Suppressor macrophage treated with lipopolysaccharide for 1 hour (primary cell): ENCODE data around the gene SELPLG.
"Not testable (repeated sequence)": the region's sequence is repeated elsewhere in the genome, so short reads cannot be mapped to it uniquely, and the experiment has no call there.

Experiments
- DNase-seq, 3 donors: peaks; one replicate each; pipeline ENCODE4 v3.0.0-alpha.2; 2020 to 2022

Gene SELPLG

DNA sequence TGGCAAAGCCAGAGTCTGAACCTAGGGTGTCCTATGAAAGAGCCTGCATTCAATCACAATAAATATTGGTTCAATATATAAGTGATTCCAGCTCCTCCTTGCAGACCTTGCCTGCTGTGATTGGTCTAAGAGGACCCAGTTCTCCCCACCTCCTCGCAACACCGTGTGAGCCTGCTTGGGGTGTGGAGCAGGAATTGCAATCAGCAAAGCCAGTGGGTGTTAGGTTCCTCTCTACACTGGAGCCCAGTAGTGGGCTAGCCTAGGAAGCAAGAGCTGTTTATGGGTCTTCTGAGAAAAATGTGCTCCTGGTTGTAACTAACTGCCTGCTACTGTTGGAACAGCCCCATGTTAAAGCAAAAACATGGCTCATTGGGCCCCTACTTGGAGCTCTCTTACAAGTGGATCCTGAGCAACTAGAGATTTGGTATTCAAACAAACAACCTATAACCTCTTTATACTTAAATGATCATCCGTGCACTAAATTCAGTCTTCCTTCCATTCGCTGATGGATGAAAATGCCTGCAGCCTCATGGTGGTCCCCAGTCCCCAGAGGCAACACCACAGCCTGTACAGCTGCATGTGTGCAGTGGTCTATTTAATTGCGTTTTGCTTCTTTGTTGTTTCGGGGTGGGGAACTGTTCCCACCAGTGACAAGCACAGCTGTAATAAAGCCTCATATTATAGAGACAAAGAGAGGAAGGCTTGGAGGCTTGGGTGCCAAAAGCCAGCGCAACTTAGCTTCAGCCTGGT, 3.7 kb upstream of the SELPLG start:
- DNase-seq = peak; percentile 44 to 58 (median 56)

DNA sequence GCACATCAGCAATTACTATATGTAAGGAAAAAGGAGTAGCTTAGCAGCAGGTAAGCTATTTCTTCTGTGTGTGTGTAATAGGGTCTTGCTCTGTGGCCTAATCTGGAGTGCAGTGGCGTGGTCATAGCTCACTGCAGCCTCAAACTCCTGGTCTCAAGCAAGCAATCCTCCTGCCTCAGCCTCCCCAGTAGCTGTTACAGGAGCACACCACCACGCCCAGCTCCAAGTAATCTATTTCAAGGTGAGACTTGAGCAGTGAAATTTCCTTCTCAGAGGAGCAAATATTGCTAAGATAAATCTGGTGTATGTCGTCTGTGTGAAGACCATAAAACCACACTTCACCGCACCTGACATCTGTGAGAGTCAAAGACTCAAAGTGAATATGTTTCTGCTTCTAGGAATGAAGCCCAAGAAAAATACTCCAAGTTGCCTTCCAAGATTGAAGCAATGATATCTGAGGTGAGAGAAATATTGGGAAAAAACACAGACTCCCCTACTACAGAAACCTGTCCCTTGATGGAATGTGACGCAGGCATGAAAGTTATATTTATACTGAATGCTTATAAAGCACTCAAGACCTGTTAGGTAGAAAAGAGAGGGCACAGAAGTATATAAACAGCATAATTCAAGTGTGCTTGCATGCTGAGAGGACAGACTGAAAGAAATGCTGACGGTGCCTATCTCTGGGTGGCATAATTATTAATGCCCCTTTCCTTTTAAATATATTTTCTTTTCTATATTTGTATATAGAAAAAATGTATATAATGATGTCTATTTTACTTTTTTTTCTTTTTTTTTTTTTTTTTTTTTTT, 2.5 kb upstream of the SELPLG start:
- DNase-seq = no peak

DNA sequence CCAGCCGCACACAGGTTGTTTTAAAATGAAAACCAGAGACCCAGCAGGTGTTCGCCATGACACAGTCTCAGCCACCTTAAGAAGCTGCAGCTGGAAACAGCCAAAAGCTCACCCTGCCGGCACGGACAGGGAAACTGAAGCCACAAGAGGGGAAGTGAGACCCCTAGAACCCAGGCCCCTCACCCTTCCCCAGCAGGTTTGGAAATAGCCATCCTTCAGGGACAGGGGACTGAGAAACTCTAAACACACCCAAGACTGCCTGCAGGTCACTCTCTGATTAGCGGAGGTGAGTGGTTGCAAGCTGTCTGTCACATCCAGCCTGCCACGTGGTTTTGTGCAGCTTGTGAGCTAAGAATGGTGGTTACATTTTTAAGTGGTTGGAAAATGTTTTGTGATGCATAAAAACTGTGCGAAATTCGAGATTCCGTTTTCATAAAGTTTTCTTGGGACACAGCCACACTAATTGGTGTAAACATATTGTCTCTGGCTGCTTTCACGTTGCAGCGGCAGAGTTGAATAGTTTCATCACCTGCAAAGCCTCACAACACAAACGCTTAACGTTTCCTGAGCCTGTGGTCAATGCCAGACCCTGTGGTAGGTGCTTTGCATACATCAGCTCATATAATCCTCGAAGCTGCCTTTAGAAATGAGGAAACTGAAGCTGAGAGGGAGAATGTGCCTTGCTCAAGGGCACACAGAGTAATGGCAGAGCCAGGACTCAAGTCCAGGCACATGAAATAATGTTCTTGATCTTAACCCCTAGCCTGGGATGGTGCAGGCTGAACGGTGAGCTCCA, 1.7 kb upstream of the SELPLG start:
- DNase-seq = peak; percentile 50 to 60 (median 50)

DNA sequence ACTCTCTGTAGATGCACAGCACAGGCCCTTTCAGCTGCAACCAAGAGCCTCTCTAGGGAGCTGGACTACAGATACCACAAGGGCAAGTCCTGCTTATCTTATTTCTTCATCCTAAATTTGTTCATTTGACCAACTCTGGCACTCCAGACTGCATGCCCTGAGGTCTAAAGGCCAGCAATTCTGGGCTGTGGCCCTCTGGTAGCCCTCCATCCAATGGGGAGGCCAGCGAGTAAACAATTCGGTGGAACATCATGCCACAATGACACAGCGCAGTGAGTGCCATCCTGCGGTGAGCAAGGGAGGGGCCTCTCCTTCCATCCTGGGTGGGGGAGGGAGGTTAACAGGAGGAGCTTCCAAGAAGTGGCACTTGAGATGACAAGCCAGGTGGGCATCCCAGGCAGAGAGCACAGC, 652 bp upstream of the SELPLG start:
- DNase-seq = peak in 2 of 3 donors; percentile 45 to 58

DNA sequence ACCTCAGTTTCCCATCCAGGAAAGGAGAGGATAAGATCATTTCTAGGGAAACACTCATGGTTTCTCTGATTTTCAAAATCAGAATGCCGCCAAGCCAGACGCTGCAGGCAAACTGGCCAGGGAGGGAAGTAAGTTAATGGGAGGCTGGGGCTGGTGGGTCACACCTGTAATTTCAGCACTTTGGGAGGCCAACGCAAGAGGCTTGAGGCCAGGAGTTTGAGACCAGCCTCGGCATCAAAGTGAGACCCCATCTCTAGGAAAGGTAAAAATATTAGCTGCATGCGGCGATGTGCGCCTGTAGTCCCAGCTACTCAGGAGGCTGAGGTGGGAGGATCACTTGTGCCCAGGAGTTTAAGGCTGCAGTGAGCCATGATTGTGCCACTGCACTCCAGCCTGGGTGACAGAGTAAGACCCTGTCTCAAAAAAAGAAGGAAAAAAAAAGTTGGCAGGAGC, 587 bp downstream of the SELPLG start:
- no peak for DNase-seq

DNA sequence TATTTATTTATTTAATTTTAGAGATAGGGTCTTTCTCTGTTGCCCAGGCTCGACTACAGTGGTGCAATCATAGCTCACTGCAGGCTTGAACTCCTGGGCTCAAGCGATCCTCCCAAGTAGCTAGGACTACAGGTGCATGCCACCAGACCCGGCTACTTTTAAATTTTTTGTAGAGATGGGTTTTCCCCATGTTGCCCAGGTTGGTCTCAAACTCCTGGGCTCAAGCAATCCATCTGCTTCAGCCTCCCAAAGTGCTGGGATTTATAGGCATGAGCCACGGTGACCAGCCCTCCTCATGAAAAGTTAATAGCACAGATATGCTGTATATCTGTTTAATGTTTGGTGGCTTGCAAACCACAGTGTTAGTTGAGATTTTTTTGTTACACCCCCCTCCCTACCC, 2.4 kb downstream of the SELPLG start:
- DNase-seq = not testable (repeated sequence)

DNA sequence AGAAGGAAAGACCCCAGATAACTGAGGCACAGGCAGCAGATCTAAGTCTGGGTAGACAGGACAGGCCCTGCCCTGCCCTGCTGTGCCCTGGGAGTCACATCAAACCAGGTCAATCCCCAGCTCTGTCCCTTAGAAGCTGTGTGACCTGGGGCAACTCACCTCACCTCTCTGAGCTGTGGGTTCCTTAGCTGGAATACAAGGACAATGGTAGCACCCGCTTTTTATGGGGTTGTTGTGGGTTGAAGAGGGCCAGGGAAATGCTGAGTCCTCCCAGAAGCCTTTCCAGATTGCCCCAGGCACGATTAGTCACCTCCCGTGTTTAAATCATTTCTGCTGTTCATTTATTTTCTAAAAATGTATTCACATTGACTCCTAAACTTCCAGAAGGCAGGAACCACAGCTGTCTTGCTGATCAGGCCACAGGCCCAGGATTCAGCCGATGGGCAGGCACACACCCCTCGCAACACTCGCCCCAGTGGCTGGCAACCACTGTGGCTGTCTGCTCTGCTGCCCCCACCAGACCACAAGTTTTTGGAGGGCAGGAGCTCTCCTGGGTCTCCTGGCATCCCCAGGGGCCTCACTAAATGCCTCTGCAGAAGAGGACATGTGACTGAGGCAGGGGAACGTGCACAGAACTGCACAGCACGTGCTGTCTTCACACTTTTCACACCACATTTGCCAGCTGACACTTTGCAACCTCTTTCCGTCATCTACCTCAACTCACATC, 3.0 kb downstream of the SELPLG start:
- DNase-seq = peak; percentile 55 to 67 (median 63)

DNA sequence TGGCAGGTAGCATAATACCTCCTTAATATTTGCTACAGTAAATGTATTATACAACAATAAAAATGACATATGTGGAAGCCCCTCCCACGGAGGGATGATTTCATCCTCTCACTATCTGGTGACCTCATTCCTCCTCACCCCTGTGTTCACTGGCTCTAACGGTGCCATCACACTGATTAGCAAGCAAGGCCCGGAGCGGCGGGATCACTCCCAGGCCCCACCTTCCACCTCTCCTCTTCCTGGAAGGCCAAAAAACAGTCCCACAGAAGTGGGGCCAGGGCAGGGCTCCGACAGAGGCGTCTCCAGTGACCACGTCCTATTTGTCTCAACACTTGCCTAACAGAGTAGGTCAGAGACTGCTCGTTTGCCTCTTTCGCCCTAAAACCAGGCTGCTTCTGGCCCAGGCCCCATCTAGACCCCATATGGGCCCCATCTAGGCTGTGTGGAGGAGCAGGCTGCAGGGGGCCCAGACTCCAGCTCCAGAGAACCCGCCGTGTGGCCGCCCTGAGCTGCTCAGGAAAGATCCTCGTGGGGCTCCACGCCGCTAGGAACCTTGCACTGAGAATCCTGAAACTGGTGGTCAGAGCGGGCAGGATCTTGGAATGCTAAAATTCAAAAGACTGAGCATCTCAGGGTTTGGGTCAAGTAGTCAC, 3.7 kb downstream of the SELPLG start:
- DNase-seq = peak; percentile 89 to 96 (median 90)

DNA sequence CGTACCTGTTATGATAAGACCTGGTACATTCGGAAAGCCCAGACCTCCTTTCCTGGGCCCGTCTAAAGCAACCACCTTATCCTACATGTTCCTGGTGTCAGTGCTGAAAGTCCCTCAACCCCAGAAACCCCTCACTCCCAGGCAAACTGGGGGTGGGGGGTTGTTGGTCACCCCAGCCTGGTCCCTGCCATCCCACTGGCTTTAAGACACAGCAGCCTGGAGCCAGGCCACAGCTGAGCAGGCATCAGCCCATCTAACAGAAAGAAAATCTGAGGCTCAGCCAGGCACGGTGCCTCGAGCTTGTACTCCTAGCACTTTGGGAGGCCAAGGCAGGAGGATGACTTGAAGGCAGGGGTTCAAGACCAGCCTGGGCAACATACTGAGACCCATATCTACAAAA, 4.5 kb downstream of the SELPLG start:
- no peak for DNase-seq

DNA sequence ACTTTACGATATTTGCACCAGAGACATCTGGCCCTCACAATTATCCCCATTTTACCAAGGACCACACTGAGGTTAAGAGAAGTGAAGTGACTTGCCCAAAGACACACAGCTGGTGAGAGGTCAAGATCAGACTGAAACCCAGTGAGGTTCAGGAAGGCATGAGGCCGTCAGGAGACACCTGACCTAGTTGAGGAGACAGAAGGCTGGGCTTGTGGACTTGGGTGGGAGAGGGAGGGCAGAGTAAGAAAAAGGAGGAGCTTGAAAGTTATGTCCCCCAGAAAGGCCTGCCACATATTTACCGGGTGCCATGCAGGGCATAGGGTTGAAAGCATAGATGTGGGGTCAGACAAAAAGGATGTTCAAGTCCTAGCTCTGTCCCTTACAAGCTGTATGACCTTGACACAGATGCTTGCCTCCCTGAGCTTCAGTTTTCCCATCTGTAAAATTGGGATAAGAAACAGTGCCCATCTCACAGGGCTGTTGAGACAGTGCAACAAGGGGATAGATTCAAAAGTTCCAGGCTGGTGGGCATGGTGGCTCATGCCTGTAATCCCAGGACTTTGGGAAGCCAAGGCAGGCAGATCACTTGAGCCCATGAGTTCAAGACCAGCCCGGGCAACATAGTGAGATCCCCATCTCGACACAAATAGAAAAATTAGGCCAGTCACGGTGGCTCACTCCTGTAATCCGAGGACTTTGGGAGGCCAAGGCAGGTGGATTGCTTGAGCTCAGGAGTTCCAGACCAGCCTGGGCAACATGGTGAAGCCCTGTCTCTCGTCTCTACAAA, 6.4 kb downstream of the SELPLG start:
- DNase-seq = no peak

DNA sequence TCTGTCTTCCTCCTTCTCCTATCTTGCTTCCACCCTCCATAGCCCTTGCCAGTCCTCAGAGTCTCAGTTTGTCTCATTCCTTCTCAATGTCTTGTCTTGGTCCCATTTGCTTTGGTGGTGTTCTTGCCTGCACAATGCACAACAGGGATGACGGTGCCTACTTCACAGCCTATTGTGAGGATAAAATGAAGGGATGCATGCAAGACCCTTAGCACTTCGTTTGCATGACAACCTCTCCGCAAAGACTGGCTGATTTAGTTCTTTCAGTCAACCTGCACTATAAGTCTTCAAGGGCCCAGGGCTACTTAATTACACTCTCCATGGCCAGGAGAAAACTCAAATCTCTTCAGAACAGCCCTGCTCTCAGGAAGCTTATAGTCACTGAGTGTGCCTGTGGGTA, 8.5 kb downstream of the SELPLG start:
- DNase-seq = no peak

DNA sequence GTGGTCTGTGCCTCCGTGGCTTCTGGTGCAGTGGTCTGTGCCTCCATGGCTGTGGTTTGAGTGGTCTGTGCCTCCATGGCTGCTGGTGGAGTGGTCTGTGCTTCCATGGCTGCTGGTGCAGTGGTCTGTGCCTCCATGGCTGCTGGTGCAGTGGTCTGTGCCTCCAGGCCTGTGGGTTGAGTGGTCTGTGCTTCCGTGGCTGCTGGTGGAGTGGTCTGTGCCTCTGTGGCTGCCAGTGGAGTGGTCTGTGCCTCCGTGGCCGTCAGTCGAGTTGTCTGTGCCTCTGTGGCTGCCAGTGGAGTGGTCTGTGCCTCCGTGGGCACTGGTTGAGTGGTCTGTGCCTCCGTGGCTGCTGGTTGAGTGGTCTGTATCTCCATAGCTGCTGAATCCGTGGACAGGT, 10.1 kb downstream of the SELPLG start:
- no peak for DNase-seq

DNA sequence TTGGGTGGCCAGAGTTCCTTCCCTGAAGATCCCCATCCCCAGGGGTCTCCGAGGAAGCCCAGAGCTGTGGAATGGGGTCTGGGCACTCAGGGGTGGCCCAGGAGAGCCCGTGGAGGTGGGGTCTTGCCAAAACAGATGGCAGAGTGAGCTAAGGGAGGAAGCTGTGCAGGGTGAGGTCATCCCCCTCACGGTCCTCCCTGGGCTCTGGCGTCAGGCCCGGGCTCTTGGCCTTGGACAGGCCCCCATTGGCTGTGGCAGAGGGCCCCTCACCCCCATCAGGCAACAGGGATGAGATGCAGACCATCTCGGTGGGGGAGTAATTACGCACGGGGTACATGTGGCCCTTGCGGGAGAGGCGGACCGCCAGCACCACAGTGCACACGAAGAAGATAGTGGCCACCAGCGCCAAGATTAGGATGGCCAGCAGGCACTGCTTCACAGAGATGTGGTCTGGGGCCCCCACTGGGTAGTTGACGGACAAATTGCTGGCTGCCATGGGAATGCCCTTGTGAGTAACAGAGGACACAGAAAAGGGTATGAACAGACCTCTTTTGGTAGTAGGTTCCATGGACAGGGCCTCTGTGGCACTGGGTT, 10.7 kb downstream of the SELPLG start:
- DNase-seq = no peak

DNA sequence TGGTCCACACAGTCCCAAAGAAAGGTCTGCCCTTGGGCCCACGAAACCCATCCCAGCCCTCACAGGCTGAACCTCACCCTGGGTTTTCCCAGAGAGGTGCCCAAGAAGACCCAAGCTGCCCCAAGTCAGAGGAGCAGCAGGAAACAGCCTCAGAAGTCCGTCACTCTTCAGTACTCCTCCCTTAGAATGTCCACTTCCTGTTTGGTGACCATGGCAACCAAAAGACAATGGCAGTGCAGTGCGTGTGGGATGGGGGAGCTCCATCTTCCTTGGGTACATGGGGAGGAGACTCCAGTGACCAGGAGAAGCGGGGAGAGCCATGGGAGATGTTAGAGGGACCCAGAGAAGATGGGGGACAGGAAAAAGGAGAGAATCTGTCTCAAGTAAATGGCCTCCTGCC, 11.3 kb downstream of the SELPLG start:
- peak; percentile 69 to 77 (median 70) for DNase-seq

DNA sequence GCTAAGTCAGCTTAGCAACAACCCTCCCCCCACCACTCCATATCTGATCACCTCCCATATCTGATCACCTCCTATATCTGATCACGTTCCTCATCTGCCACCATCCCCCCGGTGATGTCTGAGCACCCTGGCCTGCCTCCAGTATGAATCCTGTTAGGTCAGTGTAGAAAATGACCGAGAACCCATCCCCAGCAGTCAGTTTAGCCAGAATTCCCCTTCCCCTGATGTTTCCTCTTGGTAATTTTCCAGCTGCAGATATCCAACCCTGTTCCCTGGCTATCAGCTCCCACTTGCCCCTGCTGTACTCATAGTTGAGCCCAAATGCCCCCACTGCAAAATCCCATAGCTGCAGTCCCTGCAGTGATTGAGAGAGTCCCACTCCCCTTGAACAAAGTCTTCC, 12.5 kb downstream of the SELPLG start:
- no peak for DNase-seq

DNA sequence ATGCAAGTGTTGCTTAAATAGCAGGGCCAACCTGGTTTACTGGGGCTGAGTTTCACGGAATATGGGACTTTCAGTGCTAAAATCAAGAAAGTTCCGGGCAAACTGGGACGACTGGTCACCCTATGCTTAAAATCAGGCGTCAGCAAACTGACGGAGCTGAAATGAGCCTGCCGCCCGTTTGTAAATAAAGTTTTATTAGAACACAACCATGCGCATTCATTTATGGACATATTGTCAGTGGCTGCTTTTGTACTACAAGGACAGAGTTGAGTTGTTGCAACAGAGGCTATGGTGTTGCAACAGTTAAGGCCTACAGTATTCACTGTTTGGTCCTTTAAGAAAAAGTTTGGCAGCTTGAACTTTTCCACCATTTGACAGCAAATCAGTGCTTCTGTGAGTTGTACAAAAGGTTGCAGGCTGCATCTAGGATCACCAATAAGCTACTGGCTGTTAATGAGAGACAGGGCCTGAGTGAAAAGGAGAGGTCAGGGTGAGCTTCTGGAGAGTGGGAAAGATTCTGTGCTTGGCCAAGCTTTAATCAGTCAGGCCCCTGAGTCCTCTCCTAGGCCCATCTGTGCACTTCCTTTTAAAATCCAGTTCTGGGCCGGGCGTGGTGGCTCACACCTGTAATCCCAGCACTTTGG, 13.3 kb downstream of the SELPLG start:
- DNase-seq = peak; percentile 51 to 61 (median 56)

DNA sequence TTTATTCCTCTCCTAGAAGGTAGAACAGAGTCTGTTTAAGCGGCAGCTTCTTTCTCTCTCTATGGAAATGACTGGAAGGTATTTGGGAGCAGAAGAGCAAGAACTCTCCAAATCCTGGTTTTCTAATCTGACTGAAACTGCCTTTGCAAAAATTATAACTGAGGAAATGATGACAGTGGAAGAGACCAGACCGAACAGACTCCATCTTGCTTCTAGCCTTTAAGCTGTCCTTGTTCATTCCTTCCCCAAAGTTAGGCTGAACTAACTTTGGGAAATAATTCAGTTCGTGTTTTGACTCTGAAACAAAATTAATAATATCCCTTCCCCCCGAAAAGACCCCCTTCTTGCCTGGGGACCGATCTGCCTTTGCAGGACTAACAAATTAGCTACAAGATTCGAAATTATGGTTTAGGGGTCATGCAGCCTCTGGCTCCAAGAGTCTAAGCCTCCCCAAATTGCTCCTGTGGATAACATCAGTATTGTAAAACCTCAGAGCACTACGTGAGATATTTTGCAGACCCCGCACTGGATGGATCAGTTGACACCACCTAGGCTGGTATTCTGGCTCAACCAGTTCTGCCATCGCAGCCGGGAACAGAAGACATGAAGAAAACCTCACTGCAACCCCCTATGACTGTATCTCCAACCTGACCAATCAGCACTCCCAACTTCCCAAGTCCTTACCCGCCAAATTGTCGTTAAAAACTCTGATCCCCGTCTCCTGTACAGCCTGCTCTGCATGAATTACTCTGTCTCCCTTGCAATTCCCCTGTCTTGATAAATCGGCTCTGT, 14.1 kb downstream of the SELPLG start:
- no peak for DNase-seq

DNA sequence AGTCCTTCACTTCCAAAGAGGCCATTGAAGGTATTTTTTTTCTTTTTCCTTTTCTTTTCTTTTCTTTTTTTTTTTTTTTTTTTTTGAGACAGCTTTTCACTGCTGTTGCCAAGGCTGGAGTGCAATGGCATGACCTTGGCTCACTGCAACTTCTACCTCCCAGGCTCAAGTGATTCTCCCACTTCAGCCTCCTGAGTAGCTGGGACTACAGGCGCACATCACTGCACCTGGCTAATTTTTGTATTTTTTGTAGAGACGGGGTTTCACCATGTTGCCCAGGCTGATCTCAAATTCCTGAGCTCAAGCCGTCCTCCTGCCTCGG, 14.8 kb downstream of the SELPLG start:
- not testable (repeated sequence) for DNase-seq
